Neural cell (in vitro differentiated cells): Measurements from ENCODE around the gene CALCR. TPM values are rescaled to one million over a fixed set of nuclear protein-coding genes. Genes with fewer than 3 reads are reported as not detected.

Experiments used
- H2AFZ ChIP-seq: fragments of 200-600, 300-800 bp; sonication (generic), shearing (Covaris generic); 2 replicates; pipeline ENCODE4 v1.6.0; 2014; ENCODE audit warnings: low read depth, mild to moderate bottlenecking, antibody characterized with exemption, low read length, moderate library complexity
- H3F3A ChIP-seq: fragments of 200-600 bp; shearing (Covaris generic); 2 replicates; pipeline ENCODE4 v1.6.1; 2016; ENCODE audit warnings: mild to moderate bottlenecking, moderate library complexity, mixed read lengths, antibody characterized with exemption, low read length; ENCODE audit not compliant: insufficient read depth, poor library complexity, severe bottlenecking
- H3K27ac ChIP-seq: fragments of 200-600, 300-800 bp; sonication (generic), shearing (Covaris generic); 2 replicates; pipeline ENCODE4 v1.5.1; 2014; ENCODE audit warnings: mild to moderate bottlenecking, low read length, moderate library complexity
- H3K27me3 ChIP-seq: fragments of 300-800, 200-600 bp; sonication (generic), shearing (Covaris generic); 2 replicates; pipeline ENCODE4 v1.6.0; 2014; ENCODE audit warnings: mild to moderate bottlenecking, low read depth, low read length, moderate library complexity; ENCODE audit not compliant: insufficient read depth
- H3K36me3 ChIP-seq: fragments of 300-800, 200-600 bp; sonication (generic), shearing (Covaris generic); 2 replicates; pipeline ENCODE4 v1.5.1; 2014; ENCODE audit warnings: mild to moderate bottlenecking, antibody characterized with exemption, low read length, moderate library complexity; ENCODE audit not compliant: insufficient read depth
- H3K4me2 ChIP-seq: fragments of 300-800, 200-600 bp; sonication (generic), shearing (Covaris generic); 2 replicates; pipeline ENCODE4 v1.6.0; 2014; ENCODE audit warnings: mild to moderate bottlenecking, low read length
- H3K4me3 ChIP-seq: fragments of 300-800, 200-600 bp; sonication (generic), shearing (Covaris generic); 2 replicates; pipeline ENCODE4 v1.5.1; 2014; ENCODE audit warnings: mild to moderate bottlenecking, low read length, moderate library complexity
- H3K79me2 ChIP-seq: fragments of 200-600 bp; shearing (Covaris generic); replicated peaks from 2 replicates; pipeline ENCODE4 v1.6.0; 2014; ENCODE audit warnings: mild to moderate bottlenecking, low read length, moderate library complexity; ENCODE audit not compliant: insufficient read depth
- H3K9ac ChIP-seq: fragments of 300-800, 200-600 bp; sonication (generic), shearing (Covaris generic); 2 replicates; pipeline ENCODE4 v1.6.1; 2016; ENCODE audit warnings: mild to moderate bottlenecking, low read length, mixed read lengths
- H3K9me2 ChIP-seq: fragments of 200-600 bp; shearing (Covaris generic); 2 replicates; pipeline ENCODE4 v1.6.1; 2016; ENCODE audit warnings: mild to moderate bottlenecking, low read length, mixed read lengths; ENCODE audit not compliant: insufficient read depth
- H3K9me3 ChIP-seq: fragments of 200-600, 300-800 bp; sonication (generic), shearing (Covaris generic); 2 replicates; pipeline ENCODE4 v1.6.1; 2016; ENCODE audit warnings: mild to moderate bottlenecking, mixed run types, low read length, moderate library complexity, mixed read lengths
- H4K20me1 ChIP-seq: fragments of 200-600 bp; shearing (Covaris generic); 2 replicates; pipeline ENCODE4 v1.6.1; 2016; ENCODE audit warnings: mild to moderate bottlenecking, mixed run types; ENCODE audit not compliant: insufficient read depth
- EP300 ChIP-seq: fragments of 450-650 bp; conservative IDR thresholded peaks from 2 replicates; pipeline ENCODE4 v1.6.1; 2014; ENCODE audit warnings: antibody characterized with exemption, mild to moderate bottlenecking, moderate library complexity; ENCODE audit not compliant: poor library complexity, severe bottlenecking
- EZH2 ChIP-seq: fragments of 200-600, 300-800 bp; shearing (Covaris generic), sonication (generic); IDR thresholded peaks from 2 replicates; pipeline ENCODE4 v1.6.1; 2014; ENCODE audit warnings: antibody characterized with exemption, low read length, borderline replicate concordance, mild to moderate bottlenecking; ENCODE audit not compliant: insufficient read depth, poor library complexity, severe bottlenecking
- MXI1 ChIP-seq: fragments of 450-650 bp; conservative IDR thresholded peaks from 2 replicates; pipeline ENCODE4 v1.6.1; 2014; ENCODE audit warnings: antibody characterized with exemption, mild to moderate bottlenecking; ENCODE audit not compliant: poor library complexity, severe bottlenecking
- POLR2AphosphoS5 ChIP-seq: IDR thresholded peaks from 2 replicates; pipeline ENCODE4 v1.6.1; 2012
- RAD21 ChIP-seq: fragments of 450-650 bp; conservative IDR thresholded peaks from 2 replicates; pipeline ENCODE4 v1.6.1; 2014; ENCODE audit warnings: antibody characterized with exemption, mild to moderate bottlenecking, moderate library complexity
- SMC3 ChIP-seq: fragments of 450-650 bp; conservative IDR thresholded peaks from 2 replicates; pipeline ENCODE4 v1.6.1; 2014; ENCODE audit warnings: antibody characterized with exemption, mild to moderate bottlenecking, moderate library complexity; ENCODE audit not compliant: poor library complexity
- TAF1 ChIP-seq: IDR thresholded peaks from 2 replicates; pipeline ENCODE4 v1.6.1; 2012; ENCODE audit warnings: low read depth
- polyA plus RNA-seq: library from polyadenylated mRNA; depleted of rRNA; stranded (reverse); fragments of >200 nt; gene quantifications from 2 replicates; pipeline ENCODE4 v1.2.3, GENCODE V29; 2014
- TF ChIP-seq, protein P1 (sequence below): IDR thresholded peaks from 2 replicates; pipeline ENCODE4 v1.6.1; 2012; ENCODE audit warnings: borderline replicate concordance
- TF ChIP-seq, protein P2 (sequence below): fragments of 450-650 bp; IDR thresholded peaks from 2 replicates; pipeline ENCODE4 v1.5.1; 2014; ENCODE audit warnings: antibody characterized with exemption, mild to moderate bottlenecking, moderate library complexity; ENCODE audit not compliant: poor library complexity, severe bottlenecking

Gene CALCR
- polyA plus RNA-seq, 1 donor from 2014 or later = 3.6 TPM

DNA sequence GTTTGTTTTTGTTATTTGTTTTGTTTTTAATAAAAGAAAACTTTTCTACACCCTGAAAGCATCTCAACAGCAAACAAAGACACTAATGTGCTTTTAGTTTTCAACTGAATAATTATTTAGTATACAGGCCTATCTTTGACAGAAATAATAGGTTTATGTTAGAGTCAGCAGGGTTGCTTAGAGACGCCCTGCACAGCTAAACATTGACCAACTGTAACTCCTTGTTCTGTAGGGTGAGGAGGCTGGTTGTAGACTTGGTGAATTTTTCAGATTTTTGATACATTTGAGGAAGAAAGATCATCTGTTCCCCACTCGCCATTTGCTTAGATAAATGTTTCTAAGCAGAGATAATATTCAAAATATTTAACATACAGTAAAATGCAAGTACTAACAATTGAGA, 103.1 kb downstream of the CALCR start:
- no peaks in the 10 kb centered on the region for H3K27me3 ChIP-seq
- TF ChIP-seq POLR2AphosphoS5 = no peak
- no peak for TF ChIP-seq EZH2
- TF ChIP-seq TAF1 = no peak
- TF ChIP-seq, protein P1, sequence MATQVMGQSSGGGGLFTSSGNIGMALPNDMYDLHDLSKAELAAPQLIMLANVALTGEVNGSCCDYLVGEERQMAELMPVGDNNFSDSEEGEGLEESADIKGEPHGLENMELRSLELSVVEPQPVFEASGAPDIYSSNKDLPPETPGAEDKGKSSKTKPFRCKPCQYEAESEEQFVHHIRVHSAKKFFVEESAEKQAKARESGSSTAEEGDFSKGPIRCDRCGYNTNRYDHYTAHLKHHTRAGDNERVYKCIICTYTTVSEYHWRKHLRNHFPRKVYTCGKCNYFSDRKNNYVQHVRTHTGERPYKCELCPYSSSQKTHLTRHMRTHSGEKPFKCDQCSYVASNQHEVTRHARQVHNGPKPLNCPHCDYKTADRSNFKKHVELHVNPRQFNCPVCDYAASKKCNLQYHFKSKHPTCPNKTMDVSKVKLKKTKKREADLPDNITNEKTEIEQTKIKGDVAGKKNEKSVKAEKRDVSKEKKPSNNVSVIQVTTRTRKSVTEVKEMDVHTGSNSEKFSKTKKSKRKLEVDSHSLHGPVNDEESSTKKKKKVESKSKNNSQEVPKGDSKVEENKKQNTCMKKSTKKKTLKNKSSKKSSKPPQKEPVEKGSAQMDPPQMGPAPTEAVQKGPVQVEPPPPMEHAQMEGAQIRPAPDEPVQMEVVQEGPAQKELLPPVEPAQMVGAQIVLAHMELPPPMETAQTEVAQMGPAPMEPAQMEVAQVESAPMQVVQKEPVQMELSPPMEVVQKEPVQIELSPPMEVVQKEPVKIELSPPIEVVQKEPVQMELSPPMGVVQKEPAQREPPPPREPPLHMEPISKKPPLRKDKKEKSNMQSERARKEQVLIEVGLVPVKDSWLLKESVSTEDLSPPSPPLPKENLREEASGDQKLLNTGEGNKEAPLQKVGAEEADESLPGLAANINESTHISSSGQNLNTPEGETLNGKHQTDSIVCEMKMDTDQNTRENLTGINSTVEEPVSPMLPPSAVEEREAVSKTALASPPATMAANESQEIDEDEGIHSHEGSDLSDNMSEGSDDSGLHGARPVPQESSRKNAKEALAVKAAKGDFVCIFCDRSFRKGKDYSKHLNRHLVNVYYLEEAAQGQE = no peak
- no peak for TF ChIP-seq RAD21
- TF ChIP-seq, protein P2, sequence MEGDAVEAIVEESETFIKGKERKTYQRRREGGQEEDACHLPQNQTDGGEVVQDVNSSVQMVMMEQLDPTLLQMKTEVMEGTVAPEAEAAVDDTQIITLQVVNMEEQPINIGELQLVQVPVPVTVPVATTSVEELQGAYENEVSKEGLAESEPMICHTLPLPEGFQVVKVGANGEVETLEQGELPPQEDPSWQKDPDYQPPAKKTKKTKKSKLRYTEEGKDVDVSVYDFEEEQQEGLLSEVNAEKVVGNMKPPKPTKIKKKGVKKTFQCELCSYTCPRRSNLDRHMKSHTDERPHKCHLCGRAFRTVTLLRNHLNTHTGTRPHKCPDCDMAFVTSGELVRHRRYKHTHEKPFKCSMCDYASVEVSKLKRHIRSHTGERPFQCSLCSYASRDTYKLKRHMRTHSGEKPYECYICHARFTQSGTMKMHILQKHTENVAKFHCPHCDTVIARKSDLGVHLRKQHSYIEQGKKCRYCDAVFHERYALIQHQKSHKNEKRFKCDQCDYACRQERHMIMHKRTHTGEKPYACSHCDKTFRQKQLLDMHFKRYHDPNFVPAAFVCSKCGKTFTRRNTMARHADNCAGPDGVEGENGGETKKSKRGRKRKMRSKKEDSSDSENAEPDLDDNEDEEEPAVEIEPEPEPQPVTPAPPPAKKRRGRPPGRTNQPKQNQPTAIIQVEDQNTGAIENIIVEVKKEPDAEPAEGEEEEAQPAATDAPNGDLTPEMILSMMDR = no peak
- TF ChIP-seq MXI1 = no peak
- no peak for TF ChIP-seq SMC3
- no peak for TF ChIP-seq EP300
- no peak overlapping the region for H2AFZ ChIP-seq
- H3K36me3 ChIP-seq = no peaks in the 10 kb centered on the region
- no peak overlapping the region for H3K9ac ChIP-seq
- no peaks in the 10 kb centered on the region for H4K20me1 ChIP-seq
- no peaks in the 10 kb centered on the region for H3K9me3 ChIP-seq
- H3K79me2 ChIP-seq = no peaks in the 10 kb centered on the region
- H3K4me3 ChIP-seq = no peak overlapping the region
- H3K4me2 ChIP-seq = no peak overlapping the region
- no peaks in the 10 kb centered on the region for H3K9me2 ChIP-seq
- peaks cover 3% of the 10 kb centered on the region for H3F3A ChIP-seq
- no peak overlapping the region for H3K27ac ChIP-seq

DNA sequence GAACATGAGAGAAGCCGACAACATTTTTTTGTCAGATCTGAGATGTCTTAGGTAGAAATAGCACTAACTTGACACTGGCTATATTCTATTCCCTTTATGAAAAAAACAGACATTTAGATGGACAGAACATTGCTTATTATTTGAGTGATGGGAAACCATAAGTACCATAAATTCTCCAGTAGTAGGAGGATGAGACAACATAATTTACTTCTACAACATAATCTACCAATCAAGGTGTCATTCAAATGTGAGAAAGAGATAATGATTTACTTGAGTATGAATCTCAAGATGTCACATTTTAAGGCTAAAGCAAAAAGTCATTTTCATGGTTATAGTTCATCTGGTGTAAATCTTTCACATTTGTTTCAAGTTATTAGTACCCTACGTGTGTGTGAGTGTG, 110.8 kb downstream of the CALCR start:
- Histone ChIP-seq H4K20me1 (no peaks in the 10 kb centered on the region), H3F3A (peaks cover 4% of the 10 kb centered on the region), H3K9me2 (no peaks in the 10 kb centered on the region), H3K9me3 (no peaks in the 10 kb centered on the region), H3K4me2 (no peak overlapping the region), H3K9ac (peak overlapping the region; percentile 36), H3K27ac (peak overlapping the region; percentile 88), H3K27me3 (no peaks in the 10 kb centered on the region), H3K36me3 (no peaks in the 10 kb centered on the region), H3K79me2 (no peaks in the 10 kb centered on the region), H3K4me3 (no peak overlapping the region), H2AFZ (no peak overlapping the region)
- TF ChIP-seq, protein P2 = no peak
- TF ChIP-seq, protein P1 = peak; percentile 52
- TF ChIP-seq EP300 (peak; percentile 99), POLR2AphosphoS5 (peak; percentile 79)
